SK-N-SH (cell line): ENCODE data around the gene HES1. TPM values are rescaled to one million over a fixed set of nuclear protein-coding genes. Genes with fewer than 3 reads are reported as not detected.

Source experiments
- CTCF ChIA-PET: fragments of 300-600, 350-600 bp; formaldehyde crosslinking; extraction: SDS; loops from one replicate; lab custom pipeline; 2021; lab: Yijun Ruan, JAX
- POLR2A ChIA-PET: fragments of 350-600 bp; sonication (Branson Sonifier 250); formaldehyde crosslinking; extraction: SDS; loops from one replicate; lab custom pipeline; 2020; ENCODE audit warnings: antibody characterized with exemption, inconsistent platforms; lab: Yijun Ruan, JAX
- DNase-seq: peaks from one replicate; pipeline ENCODE4 v3.0.0; 2012
- H2AFZ ChIP-seq: fragments of 200-600 bp; sonication (generic); 2 replicates; pipeline ENCODE4 v1.8.1; 2016; ENCODE audit warnings: antibody characterized with exemption, mild to moderate bottlenecking, low read depth
- H3F3A ChIP-seq: fragments of 200-600 bp; sonication (generic); replicated peaks from 2 replicates; pipeline ENCODE3; 2016; ENCODE audit warnings: antibody characterized with exemption, mild to moderate bottlenecking; ENCODE audit not compliant: insufficient read depth
- H3K27ac ChIP-seq, 2 experiments: fragments of 200-500 bp in 1 of 2; fragments of 200-600 bp in 1 of 2; sonication (Bioruptor generic) in 1 of 2; sonication (generic), shearing (Covaris generic) in 1 of 2; 2 replicates each; pipeline versions ENCODE4 v1.5.1 to v1.6.1; 2014 to 2016; ENCODE audit warnings: low read depth in 2 of 2, inconsistent platforms in 1 of 2, low read length in 1 of 2, mild to moderate bottlenecking in 1 of 2, mixed read lengths in 1 of 2
- H3K27me3 ChIP-seq: fragments of 200-600 bp; sonication (generic), shearing (Covaris generic); 2 replicates; pipeline ENCODE4 v1.6.1; 2016; ENCODE audit warnings: mixed run types; ENCODE audit not compliant: insufficient read depth
- H3K36me3 ChIP-seq, 2 experiments: fragments of 200-500 bp in 1 of 2; fragments of 200-600 bp in 1 of 2; sonication (Bioruptor generic) in 1 of 2; sonication (generic) in 1 of 2; replicated peaks in 1 of 2; 2 replicates each; pipeline versions ENCODE3 to v1.5.1; 2014 to 2016; ENCODE audit warnings: low read length in 1 of 2, mild to moderate bottlenecking in 1 of 2; ENCODE audit not compliant: insufficient read depth in 2 of 2, control insufficient read depth in 1 of 2
- H3K4me1 ChIP-seq, 2 experiments: fragments of 200-500 bp in 1 of 2; fragments of 200-600 bp in 1 of 2; sonication (Bioruptor generic) in 1 of 2; sonication (generic), shearing (Covaris generic) in 1 of 2; 2 replicates each; pipeline versions ENCODE4 v1.5.1 to v1.6.1; 2014 to 2016; ENCODE audit warnings: low read depth in 1 of 2, low read length in 1 of 2, mixed run types in 1 of 2; ENCODE audit not compliant: insufficient read depth in 2 of 2, control insufficient read depth in 1 of 2
- H3K4me2 ChIP-seq: fragments of 200-600 bp; sonication (generic), shearing (Covaris generic); 2 replicates; pipeline ENCODE4 v1.6.1; 2017; ENCODE audit warnings: mixed run types
- H3K4me3 ChIP-seq, 2 experiments: fragments of 200-500 bp in 1 of 2; fragments of 200-600 bp in 1 of 2; sonication (Bioruptor generic) in 1 of 2; sonication (generic), shearing (Covaris generic) in 1 of 2; 2 replicates each; pipeline versions ENCODE4 v1.5.1 to v1.8.1; 2014 to 2016; ENCODE audit warnings: low read depth in 2 of 2, inconsistent platforms in 1 of 2, low read length in 1 of 2, mild to moderate bottlenecking in 1 of 2, mixed read lengths in 1 of 2, moderate library complexity in 1 of 2
- H3K79me2 ChIP-seq: fragments of 200-600 bp; sonication (generic); 2 replicates; pipeline ENCODE4 v1.8.1; 2017; ENCODE audit warnings: mild to moderate bottlenecking; ENCODE audit not compliant: insufficient read depth
- H3K9ac ChIP-seq: fragments of 200-600 bp; sonication (generic); 2 replicates; pipeline ENCODE4 v1.6.1; 2017; ENCODE audit warnings: mixed run types
- H3K9me2 ChIP-seq: fragments of 200-600 bp; sonication (generic); 2 replicates; pipeline ENCODE4 v1.6.1; 2017; ENCODE audit warnings: mixed run types
- H3K9me3 ChIP-seq: fragments of 200-600 bp; sonication (generic); 2 replicates; pipeline ENCODE4 v1.6.1; 2017; ENCODE audit warnings: mixed run types, mild to moderate bottlenecking, moderate library complexity
- H4K20me1 ChIP-seq: fragments of 200-600 bp; sonication (generic); 2 replicates; pipeline ENCODE4 v1.6.1; 2017; ENCODE audit warnings: mild to moderate bottlenecking, mixed run types; ENCODE audit not compliant: insufficient read depth
- ELF1 ChIP-seq: IDR thresholded peaks from 2 replicates; pipeline ENCODE4 v1.4.0; 2012
- EZH2phosphoT487 ChIP-seq: fragments of 200-600 bp; sonication (generic); IDR thresholded peaks from 2 replicates; pipeline ENCODE4 v1.6.1; 2017; ENCODE audit warnings: low read depth, mixed run types, mild to moderate bottlenecking, antibody characterized with exemption, moderate library complexity, borderline replicate concordance
- FOXJ3 ChIP-seq: sonication (generic); formaldehyde crosslinking; IDR thresholded peaks from 2 replicates; pipeline ENCODE4 v1.5.1; 2020; ENCODE audit warnings: mild to moderate bottlenecking, missing genetic modification reagents
- GABPA ChIP-seq: IDR thresholded peaks from 2 replicates; pipeline ENCODE4 v1.4.0; 2012; ENCODE audit warnings: low read depth, mild to moderate bottlenecking
- IRF3 ChIP-seq: fragments of 150-350 bp; IDR thresholded peaks from 2 replicates; pipeline ENCODE4 v1.6.1; 2016; ENCODE audit warnings: mild to moderate bottlenecking, low read depth, low read length
- MAX ChIP-seq: IDR thresholded peaks from 2 replicates; pipeline ENCODE4 v1.4.0; 2012; ENCODE audit warnings: low read depth
- NFIC ChIP-seq: IDR thresholded peaks from 2 replicates; pipeline ENCODE4 v1.4.0; 2012; ENCODE audit warnings: borderline replicate concordance
- NRF1 ChIP-seq: IDR thresholded peaks from 2 replicates; pipeline ENCODE4 v1.6.1; 2012; ENCODE audit warnings: low read depth, mild to moderate bottlenecking, low read length
- RAD21 ChIP-seq: IDR thresholded peaks from 2 replicates; pipeline ENCODE4 v1.6.1; 2012; ENCODE audit warnings: mild to moderate bottlenecking, low read length
- RFX5 ChIP-seq: IDR thresholded peaks from 2 replicates; pipeline ENCODE4 v1.6.1; 2012; ENCODE audit warnings: mild to moderate bottlenecking, improper control_type of control experiment, low read length
- TAF1 ChIP-seq: IDR thresholded peaks from 2 replicates; pipeline ENCODE4 v1.6.1; 2012; ENCODE audit warnings: low read depth, mild to moderate bottlenecking, low read length, moderate library complexity, borderline replicate concordance
- TCF12 ChIP-seq: IDR thresholded peaks from 2 replicates; pipeline ENCODE4 v1.4.0; 2012
- USF1 ChIP-seq: IDR thresholded peaks from 2 replicates; pipeline ENCODE4 v1.4.0; 2012; ENCODE audit warnings: low read depth, borderline replicate concordance
- USF2 ChIP-seq: fragments of 150-350 bp; IDR thresholded peaks from 2 replicates; pipeline ENCODE4 v1.6.1; 2017; ENCODE audit warnings: antibody characterized with exemption, low read length, low read depth, borderline replicate concordance
- YY1 ChIP-seq: IDR thresholded peaks from 2 replicates; pipeline ENCODE4 v1.4.0; 2012; ENCODE audit warnings: low read depth, mild to moderate bottlenecking
- WGBS: methylation state at CpG from one replicate; pipeline ENCODE4 v1.1.6; 2017; ENCODE audit warnings: low lambda C conversion rate; 5-methylcytosine and 5-hydroxymethylcytosine counted together
- polyA plus RNA-seq, 3 experiments: library from polyadenylated mRNA; depleted of rRNA; stranded (reverse); fragments of >200 nt; gene quantifications; 2 replicates each; pipeline ENCODE4 v1.2.3, GENCODE V29; 2012

Gene HES1
- polyA plus RNA-seq, 1 of the 3 experiments (the other 2 are of a cell fraction): 225 TPM

GRCh38 chr3:194139071-194139813 is 3.3 kb downstream of the HES1 start (continued):
- TF ChIP-seq MAX (peak; percentile 76; the same call in 1 of the 2 replicates), TCF12 (peak; percentile 98), FOXJ3 (peak; percentile 47; the same call in 1 of the 2 replicates), RAD21 (peak; percentile 37), USF2 (no peak), EZH2phosphoT487 (no peak), NRF1 (no peak), USF1 (no peak), RFX5 (no peak), NFIC (peak; percentile 85), YY1 (0 out of 2 replicates have a peak, but pooled peaks have one; percentile 14), GABPA (no peak)

GRCh38 chr3:194139814-194140391 is 4.0 kb downstream of the HES1 start:
- peak overlapping the region; percentile 96; the same call in 1 of the 2 replicates for H3K9ac ChIP-seq
- H3K79me2 ChIP-seq: peaks cover 21% of the 10 kb centered on the region
- H3K4me2 ChIP-seq: peak overlapping the region; percentile 96
- no peaks in the 10 kb centered on the region for H3K9me2 ChIP-seq
- H3K27me3 ChIP-seq: no peaks in the 10 kb centered on the region
- peaks cover 26% of the 10 kb centered on the region for H4K20me1 ChIP-seq
- DNase-seq: no peak
- no peak for TF ChIP-seq EZH2phosphoT487
- TF ChIP-seq ELF1: no peak
- no peak for TF ChIP-seq TAF1
- TF ChIP-seq IRF3: no peak
- peaks cover 56% of the 10 kb centered on the region for H3F3A ChIP-seq
- H3K4me3 ChIP-seq: peak overlapping the region in 1 of 2 experiments; percentile 23; a peak in 3 of 4 replicates
- no peaks in the 10 kb centered on the region for H3K9me3 ChIP-seq
- CTCF ChIA-PET: interaction anchor here (1.0 to 7.7 kb wide), 13 partner anchors 11 to 474 kb away, joined by 3 to 94 read pairs (median 16); no protein-coding TSS in a partner anchor
- H3K36me3 ChIP-seq: peaks cover 0 to 7% of the 10 kb centered on the region in 2 experiments
- 29% methylated on average over 9 of the region's 9 CpGs for whole genome bisulfite sequencing
- peak overlapping the region; percentile 95 to 98 for H3K27ac ChIP-seq
- POLR2A ChIA-PET: interaction anchor here (1.0 to 5.6 kb wide), 6 partner anchors 110 to 176 kb away, joined by 3 to 49 read pairs (median 6); no protein-coding TSS in a partner anchor
- peaks cover 18 to 70% of the 10 kb centered on the region in 2 experiments for H3K4me1 ChIP-seq
- H2AFZ ChIP-seq: no peak overlapping the region
